ENCODE measurements around the gene PLSCR3. TPM values are rescaled to one million over a fixed set of nuclear protein-coding genes. Genes with fewer than 3 reads are reported as not detected.

PLSCR3 gene
- total RNA-seq, 1 donor from 2014 or later = 15.1 TPM

DNA sequence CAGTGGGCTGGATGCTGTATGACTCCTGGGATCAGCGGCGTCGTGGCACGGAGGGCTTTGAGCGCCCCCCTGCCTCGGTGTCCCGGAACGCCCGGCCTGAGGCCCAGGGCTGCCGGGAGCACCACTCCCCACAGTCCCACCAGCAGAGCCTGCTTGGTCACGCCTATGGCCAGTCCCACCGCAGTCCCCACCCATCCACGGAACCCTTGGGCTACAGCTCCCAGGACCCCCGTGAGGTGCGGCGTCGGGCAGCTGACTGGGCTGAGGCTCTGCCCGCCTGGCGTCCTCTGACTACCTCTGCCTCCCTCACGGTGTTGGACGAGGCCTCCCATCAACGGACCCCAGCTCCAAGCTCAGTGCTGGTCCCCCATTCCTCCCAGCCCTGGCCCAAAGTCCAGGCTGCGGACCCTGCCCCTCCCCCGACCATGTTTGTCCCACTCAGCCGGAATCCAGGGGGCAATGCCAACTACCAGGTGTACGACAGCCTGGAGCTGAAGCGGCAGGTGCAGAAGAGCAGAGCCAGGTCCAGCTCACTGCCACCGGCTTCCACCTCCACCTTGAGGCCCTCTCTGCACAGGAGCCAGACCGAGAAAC lies 32.7 kb upstream of the PLSCR3 start:
- no peak for DNase-seq (ENCODE audit: low read depth)

DNA sequence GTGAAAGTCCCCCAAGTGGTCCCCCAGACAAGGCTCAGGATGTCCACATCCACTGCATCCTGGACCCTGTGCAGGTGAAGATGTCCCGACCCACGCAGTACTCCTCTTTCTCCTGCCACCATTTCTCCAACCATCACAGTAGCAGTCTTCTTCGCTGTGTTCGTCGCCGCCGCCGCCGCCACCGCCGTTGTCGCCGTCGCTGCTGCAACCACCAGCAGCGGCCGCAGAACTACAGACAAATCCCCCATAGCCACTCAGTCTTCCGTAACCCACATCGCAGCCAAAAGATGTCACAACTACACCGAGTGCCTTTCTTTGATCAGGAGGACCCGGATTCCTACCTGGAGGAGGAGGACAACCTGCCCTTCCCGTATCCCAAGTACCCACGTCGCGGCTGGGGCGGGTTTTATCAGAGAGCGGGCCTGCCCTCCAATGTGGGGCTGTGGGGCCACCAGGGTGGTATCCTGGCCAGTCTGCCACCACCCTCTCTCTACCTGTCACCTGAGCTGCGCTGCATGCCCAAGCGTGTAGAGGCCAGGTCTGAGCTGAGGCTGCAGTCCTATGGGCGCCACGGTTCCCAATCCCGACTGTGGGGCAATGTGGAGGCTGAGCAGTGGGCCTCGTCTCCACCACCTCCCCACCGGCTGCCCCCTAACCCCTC lies 32.0 kb upstream of the PLSCR3 start:
- no peak for DNase-seq (ENCODE audit: low read depth)

DNA sequence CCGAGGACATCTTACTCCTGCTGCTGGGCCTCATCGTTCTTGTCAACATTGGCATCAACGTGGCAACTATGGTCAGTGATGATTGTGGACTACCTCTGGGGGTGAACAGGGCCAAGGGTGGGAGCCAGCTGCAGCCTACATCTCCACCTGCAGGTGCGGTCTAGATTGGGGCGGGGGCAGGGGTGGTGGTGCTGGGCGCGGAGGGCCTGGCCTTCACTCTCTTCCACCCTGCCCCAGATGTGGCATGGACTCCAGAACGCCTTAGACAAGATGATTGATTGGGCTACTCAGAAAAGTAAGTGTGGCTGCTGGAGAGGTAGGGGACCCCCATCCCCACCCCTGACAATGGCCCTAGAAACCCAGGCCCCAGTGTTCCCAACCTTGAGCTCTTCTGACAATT lies 31.4 kb upstream of the PLSCR3 start:
- no peak for DNase-seq (ENCODE audit: low read depth)

DNA sequence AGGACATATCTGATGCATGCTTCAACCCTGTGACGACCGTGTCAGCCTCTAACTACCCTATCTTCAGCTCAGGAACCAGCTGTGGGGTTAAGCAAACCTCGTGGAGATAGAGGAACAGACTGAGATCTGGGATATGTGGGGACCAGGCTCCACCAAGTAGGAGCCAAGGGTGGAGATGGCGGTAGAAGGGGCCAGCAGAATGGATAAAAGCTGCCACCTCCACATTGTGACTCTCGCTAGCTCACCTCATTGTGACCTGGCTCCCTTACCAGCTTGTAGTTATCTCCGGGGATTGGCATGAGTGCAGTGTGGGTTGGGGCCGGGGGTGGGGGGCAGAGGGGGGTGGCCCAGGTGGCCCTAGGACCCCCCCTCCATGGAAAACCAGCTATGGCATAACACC lies 31.0 kb upstream of the PLSCR3 start, which contains the start of gene SPEM2:
TSS of gene SPEM2 (plus strand) at position 301 of the 400 bp plus-strand sequence. CDS start at position 374, 73 bp downstream.
- no peak for DNase-seq (ENCODE audit: low read depth)

DNA sequence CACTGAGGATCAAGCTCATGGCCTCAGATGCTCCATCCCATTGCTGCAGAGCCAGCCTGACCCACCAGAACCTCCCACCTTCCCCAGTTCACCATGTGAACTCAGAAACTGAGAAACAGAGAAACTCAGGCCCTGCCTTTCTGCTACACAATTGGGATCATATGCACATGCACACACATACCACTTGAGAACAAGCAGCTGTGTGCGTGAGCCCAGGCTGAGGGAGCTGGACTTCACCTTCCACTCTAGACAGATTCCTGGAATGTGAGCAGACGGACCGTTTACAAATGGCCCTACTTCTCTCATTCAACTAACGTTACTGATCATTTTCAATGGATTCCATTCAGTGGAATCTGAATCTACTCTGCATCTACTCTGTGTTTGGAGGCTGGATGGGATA lies 29.4 kb upstream of the PLSCR3 start:
- no peak for DNase-seq (ENCODE audit: low read depth)

DNA sequence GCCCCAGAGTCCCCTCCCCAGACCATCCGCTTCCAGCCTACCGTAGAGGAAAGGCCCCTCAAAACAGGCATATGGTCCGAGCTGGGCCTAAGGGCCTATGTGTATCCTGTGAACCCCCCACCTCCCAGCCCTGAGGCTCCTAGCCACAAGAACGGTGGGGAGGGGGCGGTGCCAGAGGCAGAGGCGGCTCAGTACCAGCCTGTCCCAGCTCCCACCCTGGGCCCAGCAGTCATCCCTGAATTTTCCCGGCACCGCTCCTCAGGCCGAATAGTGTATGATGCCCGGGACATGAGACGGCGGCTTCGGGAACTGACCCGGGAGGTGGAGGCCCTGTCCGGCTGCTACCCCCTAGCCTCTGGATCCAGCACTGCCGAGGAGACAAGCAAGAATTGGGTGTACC lies 26.9 kb upstream of the PLSCR3 start:
- DNase-seq (ENCODE audit: low read depth) = no peak

DNA sequence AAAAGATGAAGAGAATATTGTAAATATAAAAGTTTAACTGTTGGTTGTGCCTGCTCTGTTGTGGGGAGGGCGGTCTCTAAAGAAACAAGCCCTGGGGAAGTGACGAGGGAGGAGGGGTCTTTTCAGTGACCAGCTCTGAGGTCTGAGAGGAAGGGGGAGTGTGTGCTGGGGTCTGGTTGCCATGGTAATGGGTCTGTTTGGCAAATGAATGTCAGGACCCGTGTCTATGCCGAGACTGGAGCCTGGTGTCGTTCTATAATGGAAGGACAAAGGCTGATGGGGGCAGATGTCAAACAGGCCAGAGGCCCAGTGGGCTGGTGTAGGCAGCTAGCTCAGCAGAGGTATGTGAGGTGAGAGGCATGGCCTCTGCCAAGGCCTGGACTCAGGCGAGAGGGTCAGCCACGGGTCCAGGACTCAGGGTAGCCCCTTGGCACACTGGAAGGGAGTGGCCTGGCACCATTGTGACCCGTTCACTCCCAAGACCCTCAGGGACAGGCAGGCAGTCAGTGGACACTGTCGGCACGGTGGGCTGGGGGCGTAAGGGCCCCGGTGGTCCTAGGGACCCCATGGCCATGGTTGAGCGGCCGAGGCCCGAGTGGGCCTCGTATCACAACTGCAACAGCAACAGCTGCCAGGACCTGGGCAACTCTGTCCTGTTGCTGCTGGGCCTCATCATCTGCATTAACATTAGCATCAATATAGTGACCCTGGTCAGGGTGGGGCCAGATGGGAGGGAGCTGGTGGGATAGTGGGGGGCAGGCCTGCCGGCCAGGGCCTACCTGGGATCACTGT lies 25.7 kb upstream of the PLSCR3 start, which contains the start of gene SPEM1:
TSS of gene SPEM1 (plus strand) at position 506 of the 792 bp plus-strand sequence. CDS start at position 567, 61 bp downstream.
- DNase-seq (ENCODE audit: low read depth) = no peak

DNA sequence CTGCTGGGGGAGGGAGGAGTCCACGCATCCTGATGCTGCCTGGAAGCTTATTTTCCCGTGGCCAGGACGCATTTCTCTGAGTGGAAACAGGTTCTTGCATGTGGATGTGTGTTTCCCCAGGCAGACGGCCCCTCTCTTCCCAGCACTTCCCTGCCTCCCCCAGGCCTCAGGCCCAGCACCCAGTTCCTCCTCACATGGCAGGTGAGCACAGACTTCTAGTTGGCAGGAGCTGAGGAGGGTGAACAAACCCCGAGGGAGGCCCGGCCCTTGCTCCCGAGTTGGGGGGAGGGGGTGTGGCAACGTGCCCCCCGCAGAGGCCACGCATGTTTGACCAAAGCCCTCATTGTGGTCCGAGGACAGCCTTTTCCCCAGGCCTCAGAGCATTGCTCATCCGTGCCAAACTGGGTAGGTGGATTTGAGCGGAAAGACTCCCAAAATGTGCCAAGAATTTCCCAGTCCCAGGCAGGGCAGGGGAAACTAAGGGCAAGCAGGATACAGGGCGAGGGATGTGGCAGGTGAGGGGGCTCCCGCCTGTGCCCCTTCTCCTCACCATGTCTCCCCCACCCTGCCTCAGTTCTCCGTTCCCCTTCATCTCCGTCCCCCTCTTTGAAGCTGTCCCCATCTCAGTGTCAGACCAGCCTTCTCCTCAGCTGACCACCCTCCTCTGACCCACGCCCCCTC lies 24.3 kb upstream of the PLSCR3 start:
- DNase-seq (ENCODE audit: low read depth) = no peak

DNA sequence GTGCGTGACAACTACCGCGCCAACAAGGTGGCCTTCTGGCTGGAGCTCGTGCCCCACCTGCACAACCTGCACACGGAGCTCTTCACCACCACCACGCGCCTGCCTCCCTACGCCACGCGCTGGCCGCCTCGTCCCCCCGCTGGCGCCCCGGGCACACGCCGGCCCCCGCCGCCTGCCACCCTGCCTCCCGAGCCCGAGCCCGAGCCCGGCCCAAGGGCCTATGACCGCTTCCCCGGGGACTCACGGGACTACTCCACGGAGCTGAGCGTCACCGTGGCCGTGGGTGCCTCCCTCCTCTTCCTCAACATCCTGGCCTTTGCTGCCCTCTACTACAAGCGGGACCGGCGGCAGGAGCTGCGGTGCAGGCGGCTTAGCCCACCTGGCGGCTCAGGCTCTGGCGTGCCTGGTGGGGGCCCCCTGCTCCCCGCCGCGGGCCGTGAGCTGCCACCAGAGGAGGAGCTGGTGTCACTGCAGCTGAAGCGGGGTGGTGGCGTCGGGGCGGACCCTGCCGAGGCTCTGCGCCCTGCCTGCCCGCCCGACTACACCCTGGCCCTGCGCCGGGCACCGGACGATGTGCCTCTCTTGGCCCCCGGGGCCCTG lies 22.8 kb upstream of the PLSCR3 start:
- no peak for DNase-seq (ENCODE audit: low read depth)

DNA sequence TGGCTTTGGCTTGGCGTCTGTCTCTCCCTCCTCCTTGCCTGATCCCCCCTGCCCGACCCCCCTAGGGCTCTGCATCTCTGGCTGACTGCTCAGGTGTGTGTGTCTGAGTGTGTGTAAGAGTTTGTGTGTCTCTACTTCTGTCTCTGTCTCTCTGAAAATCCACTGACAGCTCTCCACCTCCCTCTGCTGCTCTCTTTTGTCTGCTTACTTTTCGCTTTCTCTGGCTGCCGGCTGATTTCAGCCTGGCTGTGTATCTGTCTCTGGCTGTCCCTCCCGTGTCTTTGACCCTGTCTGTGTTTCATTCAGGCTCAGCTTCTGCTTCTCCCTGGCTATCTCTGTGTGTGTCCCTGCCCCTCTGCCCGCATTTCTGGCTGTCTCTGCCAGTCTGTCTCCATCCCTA lies 22.0 kb upstream of the PLSCR3 start:
- no peak for DNase-seq (ENCODE audit: low read depth)

DNA sequence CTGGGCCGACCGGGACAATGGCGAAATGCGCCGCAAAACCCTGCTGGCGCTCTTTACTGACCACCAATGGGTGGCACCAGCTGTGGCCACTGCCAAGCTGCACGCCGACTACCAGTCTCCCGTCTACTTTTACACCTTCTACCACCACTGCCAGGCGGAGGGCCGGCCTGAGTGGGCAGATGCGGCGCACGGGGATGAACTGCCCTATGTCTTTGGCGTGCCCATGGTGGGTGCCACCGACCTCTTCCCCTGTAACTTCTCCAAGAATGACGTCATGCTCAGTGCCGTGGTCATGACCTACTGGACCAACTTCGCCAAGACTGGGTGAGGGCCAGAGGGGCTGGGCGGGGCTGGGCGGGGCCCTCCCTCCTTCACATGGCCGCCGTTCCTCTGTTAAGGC lies 21.5 kb upstream of the PLSCR3 start:
- no peak for DNase-seq (ENCODE audit: low read depth)

DNA sequence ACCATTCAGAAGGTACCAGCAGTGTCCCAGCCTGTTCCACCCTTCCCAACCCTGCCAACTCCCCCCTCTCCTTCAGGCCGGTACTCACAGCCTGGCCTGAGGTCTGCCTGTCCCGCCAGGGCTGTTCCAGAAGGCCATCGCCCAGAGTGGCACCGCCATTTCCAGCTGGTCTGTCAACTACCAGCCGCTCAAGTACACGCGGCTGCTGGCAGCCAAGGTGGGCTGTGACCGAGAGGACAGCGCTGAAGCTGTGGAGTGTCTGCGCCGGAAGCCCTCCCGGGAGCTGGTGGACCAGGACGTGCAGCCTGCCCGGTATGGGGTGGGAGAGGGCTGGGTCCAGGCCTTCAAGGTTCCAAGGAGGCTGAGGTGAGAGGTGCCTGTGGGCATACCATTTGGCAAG lies 20.5 kb upstream of the PLSCR3 start:
- DNase-seq (ENCODE audit: low read depth) = no peak

DNA sequence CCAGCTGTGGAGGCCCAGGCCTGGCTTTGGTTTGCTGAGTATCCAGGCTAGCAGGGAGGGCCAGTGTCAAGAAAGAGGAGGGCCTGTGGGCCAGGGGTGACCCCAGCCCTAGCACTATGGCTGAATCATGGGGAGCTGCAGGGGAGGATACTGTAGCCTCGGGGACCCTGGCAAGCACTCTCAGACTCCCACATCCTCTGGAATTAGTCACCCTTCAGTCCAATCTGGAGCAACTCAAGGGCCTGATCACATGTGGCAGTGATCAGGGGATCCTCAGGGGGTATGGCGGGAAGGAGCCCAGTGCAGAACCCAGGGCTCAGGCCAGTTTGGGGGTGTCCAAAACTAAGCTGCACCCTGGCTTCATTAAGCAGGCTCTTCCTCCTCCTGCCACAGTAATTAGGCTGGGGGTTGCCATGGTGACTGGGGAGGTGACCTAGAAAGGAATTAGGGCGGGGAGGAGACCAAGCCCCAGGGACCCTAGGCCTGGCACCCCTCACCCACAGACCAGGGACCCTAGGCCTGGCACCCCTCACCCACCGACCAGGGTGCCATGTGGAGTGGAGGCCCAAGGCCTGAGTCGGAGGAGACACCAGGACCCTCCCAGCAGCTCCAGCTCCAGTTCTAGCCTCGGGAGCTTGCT lies 19.1 kb upstream of the PLSCR3 start:
- DNase-seq (ENCODE audit: low read depth) = no peak

DNA sequence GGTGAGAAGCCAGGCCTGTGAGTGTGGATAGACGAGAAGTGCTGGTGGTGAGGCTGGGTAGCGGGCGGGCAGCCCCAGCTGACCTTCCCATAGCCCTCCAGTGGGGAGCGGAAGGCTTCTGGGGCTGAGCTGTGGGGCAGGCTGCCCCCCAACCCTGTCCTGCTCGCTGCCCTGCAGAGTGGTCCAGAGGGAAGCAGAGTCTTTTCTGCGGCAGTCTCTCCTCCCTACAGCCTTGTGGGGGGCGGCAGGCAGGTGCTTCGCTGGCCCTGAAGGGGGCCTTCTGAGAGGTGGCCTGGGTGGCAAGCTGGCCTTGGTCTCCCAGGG lies 17.1 kb upstream of the PLSCR3 start:
- no peak for DNase-seq (ENCODE audit: low read depth)

DNA sequence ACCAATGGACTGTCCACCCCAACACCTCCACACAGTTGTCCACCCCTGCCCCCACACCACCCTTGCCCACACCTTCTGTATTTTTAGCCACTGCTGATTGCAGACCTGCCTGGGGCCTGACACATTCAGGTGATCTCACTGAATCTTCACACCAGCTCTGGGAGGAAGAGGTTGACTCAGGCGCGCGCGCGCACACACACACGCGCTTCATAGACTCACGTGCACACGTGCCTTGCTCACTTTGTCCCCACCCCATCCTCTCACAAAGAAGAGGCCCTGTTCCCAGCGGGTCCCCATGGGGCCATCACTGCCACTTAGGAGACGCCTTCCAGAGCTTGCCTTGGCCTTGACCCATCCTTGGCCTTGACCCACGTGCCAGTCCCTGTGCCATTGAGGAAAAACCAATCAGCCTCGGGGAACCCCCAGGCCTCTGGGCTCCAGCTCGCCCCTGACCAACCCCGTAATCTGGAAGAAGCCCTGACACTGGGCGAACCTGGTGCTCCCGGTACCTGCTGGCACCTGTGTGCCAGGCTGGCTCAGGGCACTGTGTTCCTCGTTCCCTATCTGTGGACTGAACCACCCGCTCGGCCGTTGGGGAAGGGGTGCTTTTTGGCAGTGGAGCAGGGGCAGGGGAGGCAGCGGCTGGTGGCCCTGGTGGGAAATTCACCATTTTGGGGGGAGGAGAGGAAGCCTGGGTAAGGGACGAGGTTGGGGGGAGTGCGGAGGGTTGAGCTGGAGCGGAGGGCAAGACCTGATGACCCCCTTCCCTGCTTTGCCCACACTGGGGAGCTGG lies 16.5 kb upstream of the PLSCR3 start:
- no peak for DNase-seq (ENCODE audit: low read depth)

DNA sequence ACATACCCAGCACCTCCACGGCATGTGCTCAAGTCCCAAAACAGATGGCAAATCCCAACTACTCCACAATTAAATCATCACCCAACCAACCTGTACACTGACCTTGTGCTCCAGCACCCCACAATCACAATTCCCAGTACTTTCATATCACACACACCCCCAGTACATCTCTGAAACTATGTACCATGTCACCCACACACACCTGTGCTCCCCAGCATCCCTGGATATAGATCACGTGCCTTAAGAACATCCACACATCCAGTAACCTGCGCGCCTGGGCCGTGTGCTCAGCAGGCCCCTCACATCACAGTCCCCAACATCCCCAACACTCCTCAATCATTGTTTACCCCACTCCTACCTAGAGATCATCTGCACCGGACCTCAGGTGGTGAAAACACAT lies 15.4 kb upstream of the PLSCR3 start:
- DNase-seq (ENCODE audit: low read depth) = no peak

DNA sequence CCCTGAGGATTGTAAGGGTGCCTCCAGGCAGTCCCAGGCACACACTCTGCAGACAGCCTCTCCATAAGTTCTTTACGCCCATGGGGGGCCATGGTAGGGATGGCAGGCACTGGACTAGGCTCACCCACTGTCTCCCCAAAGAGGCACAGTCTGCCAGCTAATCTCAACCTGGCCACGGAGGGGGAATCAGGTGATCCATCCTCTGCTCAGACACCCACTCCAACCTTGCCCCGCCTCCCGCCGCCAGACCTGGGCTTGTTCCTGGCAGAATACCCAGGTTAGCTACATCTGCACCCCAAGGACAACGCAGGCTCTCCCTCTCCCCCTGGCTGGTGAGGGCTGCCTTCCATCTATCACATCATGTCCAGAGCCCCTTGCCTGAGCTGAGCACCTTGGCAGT lies 14.5 kb upstream of the PLSCR3 start:
- DNase-seq (ENCODE audit: low read depth) = no peak

DNA sequence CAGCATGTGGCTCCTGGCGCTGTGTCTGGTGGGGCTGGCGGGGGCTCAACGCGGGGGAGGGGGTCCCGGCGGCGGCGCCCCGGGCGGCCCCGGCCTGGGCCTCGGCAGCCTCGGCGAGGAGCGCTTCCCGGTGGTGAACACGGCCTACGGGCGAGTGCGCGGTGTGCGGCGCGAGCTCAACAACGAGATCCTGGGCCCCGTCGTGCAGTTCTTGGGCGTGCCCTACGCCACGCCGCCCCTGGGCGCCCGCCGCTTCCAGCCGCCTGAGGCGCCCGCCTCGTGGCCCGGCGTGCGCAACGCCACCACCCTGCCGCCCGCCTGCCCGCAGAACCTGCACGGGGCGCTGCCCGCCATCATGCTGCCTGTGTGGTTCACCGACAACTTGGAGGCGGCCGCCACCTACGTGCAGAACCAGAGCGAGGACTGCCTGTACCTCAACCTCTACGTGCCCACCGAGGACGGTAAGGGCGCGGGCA lies 14.0 kb upstream of the PLSCR3 start:
- no peak for DNase-seq (ENCODE audit: low read depth)

DNA sequence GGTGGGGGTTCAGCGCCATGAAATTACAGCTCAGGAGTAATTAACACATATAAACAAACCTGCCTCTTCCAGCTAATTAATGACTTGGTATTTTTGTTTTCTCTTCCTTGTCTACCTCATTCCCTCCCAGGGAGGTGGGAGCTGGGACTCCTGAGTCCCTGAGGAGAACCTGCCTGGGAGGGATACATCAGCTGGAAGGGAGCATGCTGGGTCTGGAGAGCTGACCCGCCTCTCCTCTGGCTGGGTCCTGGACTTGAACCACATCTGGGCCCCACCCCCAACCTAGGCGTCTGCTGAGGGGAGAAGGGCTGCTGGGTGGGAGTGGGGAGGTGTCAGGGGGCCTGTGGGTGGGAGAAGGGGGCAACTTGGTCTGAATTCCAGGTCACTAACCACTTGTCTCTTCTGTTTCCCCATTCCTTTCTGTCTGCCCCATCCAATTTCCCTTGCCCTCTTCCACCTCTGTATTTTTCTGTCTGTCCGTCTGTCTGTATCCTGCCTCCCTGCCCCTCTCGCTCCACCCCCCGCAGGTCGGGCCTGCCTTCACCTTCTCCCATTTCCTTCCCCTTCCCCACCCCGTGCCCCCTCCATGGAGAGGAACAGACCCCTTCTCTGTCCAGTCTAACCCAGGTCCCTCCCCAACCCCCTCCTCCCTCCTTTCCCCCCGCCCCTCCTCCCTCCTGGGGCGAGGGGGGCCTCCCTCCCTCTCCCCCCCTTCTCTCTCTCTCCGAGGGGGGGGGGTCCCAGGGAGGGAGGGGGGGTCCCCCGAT lies 13.3 kb upstream of the PLSCR3 start, which contains the start of gene NLGN2:
TSS of gene NLGN2 (plus strand) at position 361 of the 767 bp plus-strand sequence. CDS start 411 bp downstream, outside the sequence.
- no peak for DNase-seq (ENCODE audit: low read depth)
